Measurements from ENCODE around the gene KLHL18. TPM values are rescaled to one million over a fixed set of nuclear protein-coding genes. Genes with fewer than 3 reads are reported as not detected.
"Not testable (repeated sequence)": the region's sequence is repeated elsewhere in the genome, so short reads cannot be mapped to it uniquely, and the experiment has no call there.

Gene KLHL18
- total RNA-seq, 1 experiment from 2014 or later: 36.6 TPM

DNA sequence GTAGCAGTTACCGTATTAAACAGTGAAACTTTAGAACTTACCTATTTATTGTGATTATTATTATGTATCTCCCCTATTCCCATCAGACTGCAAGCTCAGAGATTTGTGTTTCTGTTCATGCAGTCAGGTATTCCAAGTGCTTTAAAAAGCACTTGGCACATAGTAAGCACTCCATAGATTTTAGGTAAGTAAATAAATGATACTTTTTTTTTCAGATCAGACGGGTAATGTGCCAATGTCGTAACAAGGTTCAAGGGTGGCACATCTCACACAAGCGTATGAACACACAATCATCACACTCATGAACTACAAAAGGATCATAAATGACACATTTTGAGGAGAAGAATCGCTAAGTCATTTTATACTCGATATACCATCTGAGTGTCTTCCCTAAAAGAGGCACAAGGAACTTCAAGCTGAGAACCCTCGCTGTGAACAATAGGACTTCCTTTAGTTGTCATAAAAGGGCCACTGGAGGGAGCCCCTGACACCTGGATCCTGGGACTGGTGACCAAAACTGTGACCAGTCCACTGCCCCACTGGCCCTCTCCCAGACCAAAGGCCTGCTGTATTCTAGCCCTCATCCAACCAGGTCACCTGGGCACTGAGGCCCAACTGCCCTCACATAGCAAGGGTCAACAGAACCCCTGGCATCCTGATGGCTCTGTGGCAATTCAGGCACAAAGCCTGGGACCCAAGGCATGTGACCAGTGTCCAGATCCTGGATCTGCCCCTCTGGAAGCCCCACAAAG, 32.3 kb upstream of the KLHL18 start:
- peak; percentile 61 for DNase-seq (ENCODE audit: unreplicated experiment)
- no TSS peak for BruUV-seq (replicated peaks)
- TF ChIP-seq CTCF (IDR thresholded peaks at IDR 0.05; ENCODE audit: unreplicated experiment): peak; percentile 19
- H3K27me3 Mint-ChIP-seq (ENCODE audit: insufficient read depth, unreplicated experiment): no peaks in the 10 kb centered on the region
- H3K4me1 Mint-ChIP-seq (ENCODE audit: insufficient read depth, unreplicated experiment): no peaks in the 10 kb centered on the region
- H3K4me3 Mint-ChIP-seq (ENCODE audit: unreplicated experiment): no peak overlapping the region
- H3K9me3 Mint-ChIP-seq (ENCODE audit: unreplicated experiment): no peaks in the 10 kb centered on the region
- no peak overlapping the region for H3K27ac Mint-ChIP-seq (ENCODE audit: low read depth, unreplicated experiment)
- no peaks in the 10 kb centered on the region for H3K36me3 Mint-ChIP-seq (ENCODE audit: insufficient read depth, unreplicated experiment)
- POLR2A ChIA-PET: interaction anchor here (0.6 kb wide), 2 partner anchors 16 to 34 kb away, joined by 3 to 5 read pairs; no protein-coding TSS in a partner anchor
- CTCF ChIA-PET: interaction anchor here (0.6 to 1.6 kb wide), 11 partner anchors 50 to 1585 kb away, joined by 3 to 7 read pairs (median 3); no protein-coding TSS in a partner anchor
- intact Hi-C loops (cut with micrococcal nuclease): loop anchor here (1.0 kb wide), 1 partner anchor 74 kb away; no protein-coding TSS in a partner anchor

DNA sequence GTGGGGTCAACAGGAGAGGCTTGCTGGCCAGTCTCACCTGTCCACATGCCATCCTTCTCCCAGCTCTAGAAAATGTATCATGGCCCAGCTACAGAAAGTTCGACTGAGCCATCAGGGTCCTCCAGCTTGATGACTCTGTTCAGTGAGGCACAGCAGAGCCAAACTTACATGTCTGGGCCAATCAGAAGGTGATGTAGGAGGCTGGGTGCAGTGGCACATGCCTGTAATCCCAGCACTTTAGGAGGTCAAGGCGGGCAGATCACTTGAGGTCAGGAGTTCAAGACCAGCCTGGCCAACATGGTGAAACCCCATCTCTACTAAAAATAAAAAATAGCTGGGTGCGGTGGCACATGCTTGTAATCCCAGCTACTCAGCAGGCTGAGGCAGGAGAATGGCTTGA, 31.7 kb upstream of the KLHL18 start:
- H3K27me3 Mint-ChIP-seq (ENCODE audit: insufficient read depth, unreplicated experiment); intact Hi-C loops (cut with micrococcal nuclease); H3K4me3 Mint-ChIP-seq (ENCODE audit: unreplicated experiment); DNase-seq (ENCODE audit: unreplicated experiment); BruUV-seq (replicated peaks); H3K9me3 Mint-ChIP-seq (ENCODE audit: unreplicated experiment); H3K36me3 Mint-ChIP-seq (ENCODE audit: insufficient read depth, unreplicated experiment); H3K27ac Mint-ChIP-seq (ENCODE audit: low read depth, unreplicated experiment); H3K4me1 Mint-ChIP-seq (ENCODE audit: insufficient read depth, unreplicated experiment): not testable (repeated sequence)
- POLR2A ChIA-PET: interaction anchor here (0.6 kb wide), 1 partner anchor 16 kb away, joined by 5 read pairs; no protein-coding TSS in a partner anchor
- CTCF ChIA-PET: interaction anchor here (0.7 to 1.6 kb wide), 3 partner anchors 49 to 1584 kb away, joined by 3 to 7 read pairs (median 3); no protein-coding TSS in a partner anchor

DNA sequence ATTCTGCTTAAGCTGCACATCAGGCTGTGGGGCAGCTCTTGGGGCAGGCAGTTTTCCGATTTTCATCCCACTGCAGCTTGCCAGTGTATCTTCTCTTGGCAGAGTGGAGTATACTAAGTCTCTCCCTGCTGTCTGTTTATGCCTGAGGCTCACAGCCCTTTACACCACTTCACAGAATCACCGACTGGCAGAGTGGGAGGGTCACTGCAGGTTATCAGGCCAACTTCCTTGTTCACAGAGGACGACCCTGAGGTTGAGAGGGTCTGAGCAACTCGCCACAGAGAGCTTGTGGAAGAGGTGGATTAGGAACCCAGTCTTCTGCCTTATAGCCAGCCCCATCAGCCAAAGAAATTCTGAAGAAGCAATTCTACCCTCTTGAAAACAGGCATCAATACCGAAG, 31.1 kb upstream of the KLHL18 start:
- no peak for TF ChIP-seq CTCF (IDR thresholded peaks at IDR 0.05; ENCODE audit: unreplicated experiment)
- Mint-ChIP-seq H3K36me3 (ENCODE audit: insufficient read depth, unreplicated experiment) (no peaks in the 10 kb centered on the region), H3K9me3 (ENCODE audit: unreplicated experiment) (no peaks in the 10 kb centered on the region), H3K4me3 (ENCODE audit: unreplicated experiment) (no peak overlapping the region), H3K4me1 (ENCODE audit: insufficient read depth, unreplicated experiment) (no peaks in the 10 kb centered on the region), H3K27me3 (ENCODE audit: insufficient read depth, unreplicated experiment) (no peaks in the 10 kb centered on the region), H3K27ac (ENCODE audit: low read depth, unreplicated experiment) (no peak overlapping the region)
- ChIA-PET POLR2A (no interaction called here), CTCF (interaction anchor here (0.7 to 1.6 kb wide), 2 partner anchors 72 to 1584 kb away, joined by 3 to 7 read pairs; no protein-coding TSS in a partner anchor)
- BruUV-seq (replicated peaks): no TSS peak
- intact Hi-C loops (cut with micrococcal nuclease): no loop called here
- DNase-seq (ENCODE audit: unreplicated experiment): no peak

DNA sequence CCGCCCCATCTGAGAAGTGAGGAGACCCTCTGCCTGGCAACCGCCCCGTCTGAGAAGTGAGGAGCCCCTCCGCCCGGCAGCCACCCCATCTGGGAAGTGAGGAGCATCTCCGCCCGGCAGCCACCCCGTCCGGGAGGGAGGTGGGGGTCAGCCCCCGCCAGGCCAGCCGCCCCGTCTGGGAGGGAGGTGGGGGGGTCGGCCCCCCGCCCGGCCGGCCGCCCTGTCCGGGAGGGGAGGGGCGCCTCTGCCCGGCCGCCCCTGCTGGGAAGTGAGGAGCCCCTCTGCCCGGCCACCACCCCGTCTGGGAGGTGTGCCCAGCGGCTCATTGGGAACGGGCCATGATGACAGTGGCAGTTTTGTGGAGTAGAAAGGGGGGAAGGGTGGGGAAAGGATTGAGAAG, 26.4 kb upstream of the KLHL18 start:
- intact Hi-C loops (cut with micrococcal nuclease); POLR2A ChIA-PET; H3K27me3 Mint-ChIP-seq (ENCODE audit: insufficient read depth, unreplicated experiment); CTCF ChIA-PET; H3K27ac Mint-ChIP-seq (ENCODE audit: low read depth, unreplicated experiment); H3K36me3 Mint-ChIP-seq (ENCODE audit: insufficient read depth, unreplicated experiment); H3K4me3 Mint-ChIP-seq (ENCODE audit: unreplicated experiment); BruUV-seq (replicated peaks); H3K9me3 Mint-ChIP-seq (ENCODE audit: unreplicated experiment); DNase-seq (ENCODE audit: unreplicated experiment); H3K4me1 Mint-ChIP-seq (ENCODE audit: insufficient read depth, unreplicated experiment): not testable (repeated sequence)

DNA sequence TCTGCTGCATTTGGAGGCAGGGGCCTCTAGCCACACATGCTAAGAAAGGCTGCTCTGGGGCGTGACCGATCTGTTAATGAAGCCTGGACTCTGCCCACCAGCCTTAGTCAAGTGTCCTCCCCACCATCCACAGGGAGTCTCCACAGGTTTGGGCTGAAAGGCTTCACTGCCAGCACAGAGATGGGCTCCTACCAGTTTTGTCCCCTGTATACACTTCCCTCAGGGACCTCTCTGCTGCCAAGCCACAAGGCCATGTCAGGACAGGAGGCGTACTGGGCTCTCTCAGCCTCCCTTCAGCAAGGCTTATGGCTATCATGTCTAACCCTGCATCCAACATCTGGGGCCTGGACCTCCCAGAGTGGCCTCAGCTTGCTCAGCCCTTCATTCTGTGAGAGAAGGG, 23.6 kb upstream of the KLHL18 start:
- POLR2A ChIA-PET: interaction anchor here (0.6 kb wide), 1 partner anchor 63 kb away, joined by 3 read pairs; no protein-coding TSS in a partner anchor
- BruUV-seq (replicated peaks): no TSS peak
- Mint-ChIP-seq H3K4me1 (ENCODE audit: insufficient read depth, unreplicated experiment) (no peaks in the 10 kb centered on the region), H3K27ac (ENCODE audit: low read depth, unreplicated experiment) (no peak overlapping the region), H3K4me3 (ENCODE audit: unreplicated experiment) (no peak overlapping the region), H3K9me3 (ENCODE audit: unreplicated experiment) (no peaks in the 10 kb centered on the region), H3K36me3 (ENCODE audit: insufficient read depth, unreplicated experiment) (no peaks in the 10 kb centered on the region), H3K27me3 (ENCODE audit: insufficient read depth, unreplicated experiment) (no peaks in the 10 kb centered on the region)
- CTCF ChIA-PET: no interaction called here
- intact Hi-C loops (cut with micrococcal nuclease): no loop called here
- no peak for DNase-seq (ENCODE audit: unreplicated experiment)
- no peak for TF ChIP-seq CTCF (IDR thresholded peaks at IDR 0.05; ENCODE audit: unreplicated experiment)

Data from MCF 10A (cell line).